Measurements from ENCODE around the gene RIPOR3.

Gene RIPOR3

DNA sequence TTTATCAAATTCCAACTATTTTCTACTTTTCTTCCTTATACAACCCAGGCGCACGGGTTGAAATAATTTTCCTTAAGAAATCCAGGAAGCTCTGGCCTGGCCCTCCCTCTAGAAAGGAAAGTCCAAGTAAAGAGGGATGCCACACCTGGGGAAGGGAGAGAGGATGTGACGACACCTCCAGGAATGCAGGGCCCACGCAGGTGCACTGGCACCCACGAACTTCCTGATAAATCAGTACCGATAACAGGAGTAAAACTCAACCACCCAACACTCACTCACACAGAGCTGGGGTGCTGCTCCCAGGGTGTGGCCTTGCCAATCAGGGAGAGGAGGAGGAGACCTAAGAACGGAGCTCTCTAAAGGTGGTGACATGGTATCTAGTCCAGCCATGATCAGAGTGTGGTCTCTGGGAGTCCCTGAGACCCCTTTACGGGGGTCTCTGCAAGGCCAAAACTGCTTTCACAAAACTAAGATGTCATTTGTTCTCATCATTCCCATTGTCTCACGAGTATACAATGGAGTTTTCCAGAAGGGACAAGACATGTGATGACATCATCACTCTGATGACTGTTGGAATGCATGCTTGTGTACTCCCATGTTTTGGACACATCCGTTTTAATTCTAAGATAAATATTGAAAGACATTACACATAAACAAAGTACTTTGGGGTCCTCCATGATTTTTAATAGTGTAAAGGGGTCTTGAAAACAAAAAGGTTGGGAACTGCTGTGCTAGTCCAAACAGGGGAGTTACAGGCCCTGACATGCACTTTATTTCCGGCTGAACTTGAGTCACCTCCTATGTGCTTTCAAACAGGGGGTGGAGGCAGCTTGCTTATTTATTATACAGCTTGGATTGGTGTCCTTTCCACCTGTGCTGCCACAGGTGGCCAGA is 37.9 kb upstream of the RIPOR3 start:
- Histone ChIP-seq H2AFZ (ENCODE audit: low read length) (no peak overlapping the region), H3K4me1 (ENCODE audit: insufficient read depth, low read length, severe bottlenecking) (peaks cover 17% of the 10 kb centered on the region), H3K4me2 (ENCODE audit: low read length) (no peak overlapping the region), H3K36me3 (ENCODE audit: insufficient read depth, low read length) (no peaks in the 10 kb centered on the region), H3K9ac (ENCODE audit: low read length) (no peak overlapping the region), H3K79me2 (ENCODE audit: insufficient read depth, low read length) (peaks cover 9% of the 10 kb centered on the region; the same call in 1 of the 2 replicates), H4K20me1 (ENCODE audit: insufficient read depth, low read length) (no peaks in the 10 kb centered on the region), H3K9me3 (ENCODE audit: low read length) (no peaks in the 10 kb centered on the region), H3K27me3 (ENCODE audit: insufficient read depth, low read length) (no peaks in the 10 kb centered on the region), H3K27ac (ENCODE audit: low read depth, low read length, poor library complexity, severe bottlenecking) (no peak overlapping the region), H3F3A (ENCODE audit: insufficient read depth, low read length) (no peaks in the 10 kb centered on the region), H3K4me3 (ENCODE audit: low read depth, low read length, poor library complexity, severe bottlenecking) (no peak overlapping the region), H3K9me2 (ENCODE audit: low read depth, low read length) (no peaks in the 10 kb centered on the region)
- no peak for TF ChIP-seq EZH2 (IDR thresholded peaks at IDR 0.05; ENCODE audit: borderline replicate concordance, low read length)
- TF ChIP-seq, protein P1, sequence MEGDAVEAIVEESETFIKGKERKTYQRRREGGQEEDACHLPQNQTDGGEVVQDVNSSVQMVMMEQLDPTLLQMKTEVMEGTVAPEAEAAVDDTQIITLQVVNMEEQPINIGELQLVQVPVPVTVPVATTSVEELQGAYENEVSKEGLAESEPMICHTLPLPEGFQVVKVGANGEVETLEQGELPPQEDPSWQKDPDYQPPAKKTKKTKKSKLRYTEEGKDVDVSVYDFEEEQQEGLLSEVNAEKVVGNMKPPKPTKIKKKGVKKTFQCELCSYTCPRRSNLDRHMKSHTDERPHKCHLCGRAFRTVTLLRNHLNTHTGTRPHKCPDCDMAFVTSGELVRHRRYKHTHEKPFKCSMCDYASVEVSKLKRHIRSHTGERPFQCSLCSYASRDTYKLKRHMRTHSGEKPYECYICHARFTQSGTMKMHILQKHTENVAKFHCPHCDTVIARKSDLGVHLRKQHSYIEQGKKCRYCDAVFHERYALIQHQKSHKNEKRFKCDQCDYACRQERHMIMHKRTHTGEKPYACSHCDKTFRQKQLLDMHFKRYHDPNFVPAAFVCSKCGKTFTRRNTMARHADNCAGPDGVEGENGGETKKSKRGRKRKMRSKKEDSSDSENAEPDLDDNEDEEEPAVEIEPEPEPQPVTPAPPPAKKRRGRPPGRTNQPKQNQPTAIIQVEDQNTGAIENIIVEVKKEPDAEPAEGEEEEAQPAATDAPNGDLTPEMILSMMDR (IDR thresholded peaks at IDR 0.05; ENCODE audit: low read length): no peak

DNA sequence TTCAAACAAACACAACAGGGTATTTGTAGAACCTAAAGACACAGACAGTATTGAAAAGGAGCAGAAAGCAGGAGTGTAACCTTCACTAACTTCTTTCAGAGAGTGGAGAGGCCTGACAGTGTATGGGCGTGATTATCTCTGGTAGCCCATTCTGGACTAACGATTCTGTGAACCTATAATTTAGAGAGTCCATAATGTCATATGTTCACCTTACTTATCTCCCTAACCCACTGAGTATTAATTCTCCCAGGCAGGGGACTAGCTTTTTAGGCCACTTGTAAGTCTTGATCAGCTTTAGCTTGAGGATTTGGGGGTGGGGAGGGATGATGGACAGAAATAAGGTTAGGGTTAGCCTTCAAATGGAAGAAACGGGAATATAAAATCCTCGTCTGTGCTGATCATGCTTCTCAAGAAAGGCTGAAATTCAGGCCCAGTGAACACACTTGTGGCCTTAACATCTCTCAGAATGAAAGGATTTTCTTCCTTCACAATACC is 37.2 kb upstream of the RIPOR3 start:
- TF ChIP-seq, protein P1 (IDR thresholded peaks at IDR 0.05; ENCODE audit: low read length): no peak
- TF ChIP-seq EZH2 (IDR thresholded peaks at IDR 0.05; ENCODE audit: borderline replicate concordance, low read length): no peak
- Histone ChIP-seq H3K4me2 (ENCODE audit: low read length) (no peak overlapping the region), H3K9ac (ENCODE audit: low read length) (no peak overlapping the region), H3K27ac (ENCODE audit: low read depth, low read length, poor library complexity, severe bottlenecking) (no peak overlapping the region), H3K9me2 (ENCODE audit: low read depth, low read length) (no peaks in the 10 kb centered on the region), H3K27me3 (ENCODE audit: insufficient read depth, low read length) (no peaks in the 10 kb centered on the region), H3K4me3 (ENCODE audit: low read depth, low read length, poor library complexity, severe bottlenecking) (no peak overlapping the region), H4K20me1 (ENCODE audit: insufficient read depth, low read length) (no peaks in the 10 kb centered on the region), H3K4me1 (ENCODE audit: insufficient read depth, low read length, severe bottlenecking) (peaks cover 17% of the 10 kb centered on the region), H3K36me3 (ENCODE audit: insufficient read depth, low read length) (no peaks in the 10 kb centered on the region), H2AFZ (ENCODE audit: low read length) (no peak overlapping the region), H3K9me3 (ENCODE audit: low read length) (no peaks in the 10 kb centered on the region), H3F3A (ENCODE audit: insufficient read depth, low read length) (no peaks in the 10 kb centered on the region), H3K79me2 (ENCODE audit: insufficient read depth, low read length) (peaks cover 9% of the 10 kb centered on the region; the same call in 1 of the 2 replicates)

- H3K4me3 ChIP-seq (ENCODE audit: low read depth, low read length, poor library complexity, severe bottlenecking): no peak overlapping the region
- no peaks in the 10 kb centered on the region for H3F3A ChIP-seq (ENCODE audit: insufficient read depth, low read length)
- H3K9ac ChIP-seq (ENCODE audit: low read length): no peak overlapping the region
- peaks cover 17% of the 10 kb centered on the region for H3K4me1 ChIP-seq (ENCODE audit: insufficient read depth, low read length, severe bottlenecking)
- H2AFZ ChIP-seq (ENCODE audit: low read length): no peak overlapping the region
- H3K79me2 ChIP-seq (ENCODE audit: insufficient read depth, low read length): peaks cover 9% of the 10 kb centered on the region; the same call in 1 of the 2 replicates
- no peaks in the 10 kb centered on the region for H4K20me1 ChIP-seq (ENCODE audit: insufficient read depth, low read length)
- H3K27me3 ChIP-seq (ENCODE audit: insufficient read depth, low read length): no peaks in the 10 kb centered on the region
- H3K36me3 ChIP-seq (ENCODE audit: insufficient read depth, low read length): no peaks in the 10 kb centered on the region
- H3K4me2 ChIP-seq (ENCODE audit: low read length): no peak overlapping the region
- H3K9me3 ChIP-seq (ENCODE audit: low read length): no peaks in the 10 kb centered on the region
- no peaks in the 10 kb centered on the region for H3K9me2 ChIP-seq (ENCODE audit: low read depth, low read length)
- H3K27ac ChIP-seq (ENCODE audit: low read depth, low read length, poor library complexity, severe bottlenecking): no peak overlapping the region
- TF ChIP-seq, protein P1 (IDR thresholded peaks at IDR 0.05; ENCODE audit: low read length): no peak
- no peak for TF ChIP-seq EZH2 (IDR thresholded peaks at IDR 0.05; ENCODE audit: borderline replicate concordance, low read length)
Observed at GRCh38 chr20:50727792-50728485, 36.6 kb upstream of the RIPOR3 start.
